ENCODE measurements around the gene RAPGEF4.

GRCh38 chr2:173021939-173022371 lies 286.3 kb downstream of the RAPGEF4 start:
- TF ChIP-seq CTCF (IDR thresholded peaks at IDR 0.05): peak in 2 of 6 experiments; percentile 23 to 35
- no peak for TF ChIP-seq POLR2A (IDR thresholded peaks at IDR 0.05)

Data from Peyer's patch (tissue), 4 donors.